Stimulated activated CD8-positive, alpha-beta memory T cell treated with anti-CD3 and anti-CD28 coated beads, Interleukin-12 subunit alpha, Interleukin-12 subunit beta, amount 100 ng/mL, for 1 hour (primary cell): Measurements from ENCODE around the gene SRL.

ENCODE experiments used
- DNase-seq: peaks from one replicate; pipeline ENCODE4 v3.0.0-alpha.2; 2020; ENCODE audit warnings: low read depth

Gene SRL

GRCh38 chr16:4241928-4242283, at the start of gene SRL:
Gene SRL (minus strand): TSS chr16:4242080. CDS start chr16:4242067, 13 bp downstream.
- DNase-seq, result no peak

- DNase-seq, result no peak
These were observed 48.5 kb upstream of the SRL start for GRCh38 chr16:4290236-4290830.

- peak; percentile 80 for DNase-seq
These were observed 46.5 kb upstream of the SRL start for GRCh38 chr16:4288148-4288921.

GRCh38 chr16:4285167-4285566, 43.3 kb upstream of the SRL start:
- no peak for DNase-seq

- no peak for DNase-seq
These were observed 42.1 kb upstream of the SRL start for GRCh38 chr16:4283939-4284338.

GRCh38 chr16:4283441-4283840, 41.6 kb upstream of the SRL start:
- DNase-seq, result no peak

- DNase-seq, result no peak
These were observed 38.7 kb upstream of the SRL start for GRCh38 chr16:4280625-4281024.

- DNase-seq, result no peak
These were observed 36.2 kb upstream of the SRL start for GRCh38 chr16:4277987-4278513.

- no peak for DNase-seq
These were observed 34.0 kb upstream of the SRL start for GRCh38 chr16:4275861-4276260.

GRCh38 chr16:4273858-4274311, 32.0 kb upstream of the SRL start:
- no peak for DNase-seq

- DNase-seq, result peak; percentile 10
These were observed 30.5 kb upstream of the SRL start for GRCh38 chr16:4272114-4272956.

- peak; percentile 79 for DNase-seq
These were observed 29.6 kb upstream of the SRL start for GRCh38 chr16:4271176-4272113.

- DNase-seq, result no peak
These were observed 28.7 kb upstream of the SRL start for GRCh38 chr16:4270595-4270994.

GRCh38 chr16:4270091-4270490, 28.2 kb upstream of the SRL start:
- DNase-seq, result no peak

- DNase-seq, result no peak
These were observed 24.5 kb upstream of the SRL start for GRCh38 chr16:4266372-4266771.

- DNase-seq, result no peak
These were observed 23.8 kb upstream of the SRL start for GRCh38 chr16:4265676-4266075.

GRCh38 chr16:4264546-4264945, 22.7 kb upstream of the SRL start:
- no peak for DNase-seq

- no peak for DNase-seq
These were observed 21.9 kb upstream of the SRL start for GRCh38 chr16:4263504-4264436.

GRCh38 chr16:4262303-4262835, 20.5 kb upstream of the SRL start:
- DNase-seq, result no peak

GRCh38 chr16:4261557-4262172, 19.8 kb upstream of the SRL start:
- DNase-seq, result no peak
